Stimulated activated CD8-positive, alpha-beta memory T cell treated with anti-CD3 and anti-CD28 coated beads, Interleukin-15, amount 100 ng/mL, for 1 hour (primary cell): ENCODE results near the gene FAM53B.

ENCODE experiments used
- DNase-seq: peaks from one replicate; pipeline ENCODE4 v3.0.0-alpha.2; 2020; ENCODE audit warnings: low read depth

Gene FAM53B

GRCh38 chr10:124709861-124710260 lies 34.3 kb downstream of the FAM53B start:
- no peak for DNase-seq

- DNase-seq, result no peak
Observed at GRCh38 chr10:124708922-124709520, 35.2 kb downstream of the FAM53B start.

GRCh38 chr10:124708246-124708779 lies 35.9 kb downstream of the FAM53B start:
- no peak for DNase-seq

GRCh38 chr10:124707551-124707950 lies 36.6 kb downstream of the FAM53B start:
- DNase-seq, result no peak

- no peak for DNase-seq
Observed at GRCh38 chr10:124707144-124707467, 37.1 kb downstream of the FAM53B start.

GRCh38 chr10:124706462-124707143 lies 37.6 kb downstream of the FAM53B start:
- DNase-seq, result no peak

GRCh38 chr10:124705817-124706461 lies 38.2 kb downstream of the FAM53B start:
- no peak for DNase-seq

- no peak for DNase-seq
Observed at GRCh38 chr10:124705381-124705740, 38.8 kb downstream of the FAM53B start.

- DNase-seq, result no peak
Observed at GRCh38 chr10:124704428-124705380, 39.5 kb downstream of the FAM53B start.

GRCh38 chr10:124703778-124704427 lies 40.3 kb downstream of the FAM53B start:
- no peak for DNase-seq

- no peak for DNase-seq
Observed at GRCh38 chr10:124703372-124703771, 40.8 kb downstream of the FAM53B start.

GRCh38 chr10:124701881-124702656 lies 42.1 kb downstream of the FAM53B start:
- no peak for DNase-seq

GRCh38 chr10:124701435-124701834 lies 42.7 kb downstream of the FAM53B start:
- no peak for DNase-seq

- DNase-seq, result no peak
Observed at GRCh38 chr10:124701038-124701365, 43.2 kb downstream of the FAM53B start.

- DNase-seq, result no peak
Observed at GRCh38 chr10:124700293-124701037, 43.7 kb downstream of the FAM53B start.

GRCh38 chr10:124699471-124700292 lies 44.5 kb downstream of the FAM53B start:
- DNase-seq, result no peak

- no peak for DNase-seq
Observed at GRCh38 chr10:124698545-124699469, 45.4 kb downstream of the FAM53B start.

- DNase-seq, result no peak
Observed at GRCh38 chr10:124697837-124698544, 46.2 kb downstream of the FAM53B start.
